Gastrocnemius medialis (tissue), 4 donors: Measurements from ENCODE around the gene PTBP2.

Experiments used
- POLR2A ChIP-seq, 2 donors: fragments of 450-650 bp; IDR thresholded peaks; one replicate each; pipeline ENCODE4 v1.6.1; 2017; ENCODE audit warnings: antibody characterized with exemption in 2 of 2, mild to moderate bottlenecking in 2 of 2, moderate library complexity in 2 of 2
- TF ChIP-seq, protein P1 (sequence below), 5 experiments: fragments of 450-650 bp in 3 of 5; fragments of 200-600 bp in 2 of 5; sonication (generic) in 2 of 5; IDR thresholded peaks in 4 of 5; conservative IDR thresholded peaks in 1 of 5; 1 replicate in 4 of 5; 2 replicates in 1 of 5; pipeline ENCODE4 v1.5.1; 2016 to 2019; ENCODE audit warnings: antibody characterized with exemption in 5 of 5, mild to moderate bottlenecking in 3 of 5, moderate library complexity in 3 of 5

GRCh38 chr1:96713649-96714048 is 7.9 kb upstream of the PTBP2 start:
- no peak for TF ChIP-seq POLR2A (IDR thresholded peaks at IDR 0.05)
- TF ChIP-seq, protein P1, sequence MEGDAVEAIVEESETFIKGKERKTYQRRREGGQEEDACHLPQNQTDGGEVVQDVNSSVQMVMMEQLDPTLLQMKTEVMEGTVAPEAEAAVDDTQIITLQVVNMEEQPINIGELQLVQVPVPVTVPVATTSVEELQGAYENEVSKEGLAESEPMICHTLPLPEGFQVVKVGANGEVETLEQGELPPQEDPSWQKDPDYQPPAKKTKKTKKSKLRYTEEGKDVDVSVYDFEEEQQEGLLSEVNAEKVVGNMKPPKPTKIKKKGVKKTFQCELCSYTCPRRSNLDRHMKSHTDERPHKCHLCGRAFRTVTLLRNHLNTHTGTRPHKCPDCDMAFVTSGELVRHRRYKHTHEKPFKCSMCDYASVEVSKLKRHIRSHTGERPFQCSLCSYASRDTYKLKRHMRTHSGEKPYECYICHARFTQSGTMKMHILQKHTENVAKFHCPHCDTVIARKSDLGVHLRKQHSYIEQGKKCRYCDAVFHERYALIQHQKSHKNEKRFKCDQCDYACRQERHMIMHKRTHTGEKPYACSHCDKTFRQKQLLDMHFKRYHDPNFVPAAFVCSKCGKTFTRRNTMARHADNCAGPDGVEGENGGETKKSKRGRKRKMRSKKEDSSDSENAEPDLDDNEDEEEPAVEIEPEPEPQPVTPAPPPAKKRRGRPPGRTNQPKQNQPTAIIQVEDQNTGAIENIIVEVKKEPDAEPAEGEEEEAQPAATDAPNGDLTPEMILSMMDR (IDR thresholded peaks at IDR 0.05 in 4 of 5, conservative IDR thresholded peaks at IDR 0.05 in 1 of 5) = no peak
